Measurements from ENCODE around the gene TTN.

TTN gene

DNA sequence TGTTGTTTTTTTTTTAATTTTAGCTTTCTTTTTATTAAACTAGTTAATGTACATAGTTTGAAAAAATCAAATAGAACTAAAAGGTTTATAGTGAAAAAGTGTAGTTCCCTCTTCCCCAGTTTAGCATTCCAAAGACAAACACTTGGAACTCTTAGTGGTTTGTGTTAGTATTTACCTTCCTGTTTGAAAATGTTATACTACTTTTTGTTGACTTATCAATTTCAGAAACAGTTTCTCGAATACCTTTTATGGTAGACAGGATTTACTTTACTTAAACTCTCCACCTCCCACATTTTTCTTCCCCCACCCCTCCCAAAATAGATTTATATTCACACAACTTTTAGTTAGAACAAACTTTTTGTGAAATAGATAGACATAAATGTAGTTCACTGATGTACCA, 300.3 kb downstream of the TTN start:
- no peak for DNase-seq (ENCODE audit: low read depth)
- TF ChIP-seq, protein P1, sequence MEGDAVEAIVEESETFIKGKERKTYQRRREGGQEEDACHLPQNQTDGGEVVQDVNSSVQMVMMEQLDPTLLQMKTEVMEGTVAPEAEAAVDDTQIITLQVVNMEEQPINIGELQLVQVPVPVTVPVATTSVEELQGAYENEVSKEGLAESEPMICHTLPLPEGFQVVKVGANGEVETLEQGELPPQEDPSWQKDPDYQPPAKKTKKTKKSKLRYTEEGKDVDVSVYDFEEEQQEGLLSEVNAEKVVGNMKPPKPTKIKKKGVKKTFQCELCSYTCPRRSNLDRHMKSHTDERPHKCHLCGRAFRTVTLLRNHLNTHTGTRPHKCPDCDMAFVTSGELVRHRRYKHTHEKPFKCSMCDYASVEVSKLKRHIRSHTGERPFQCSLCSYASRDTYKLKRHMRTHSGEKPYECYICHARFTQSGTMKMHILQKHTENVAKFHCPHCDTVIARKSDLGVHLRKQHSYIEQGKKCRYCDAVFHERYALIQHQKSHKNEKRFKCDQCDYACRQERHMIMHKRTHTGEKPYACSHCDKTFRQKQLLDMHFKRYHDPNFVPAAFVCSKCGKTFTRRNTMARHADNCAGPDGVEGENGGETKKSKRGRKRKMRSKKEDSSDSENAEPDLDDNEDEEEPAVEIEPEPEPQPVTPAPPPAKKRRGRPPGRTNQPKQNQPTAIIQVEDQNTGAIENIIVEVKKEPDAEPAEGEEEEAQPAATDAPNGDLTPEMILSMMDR (IDR thresholded peaks at IDR 0.05; ENCODE audit: insufficient read depth, low read depth, low read length, missing control alignments): no peak
- H3K4me3 ChIP-seq (ENCODE audit: low read length): no peak overlapping the region

DNA sequence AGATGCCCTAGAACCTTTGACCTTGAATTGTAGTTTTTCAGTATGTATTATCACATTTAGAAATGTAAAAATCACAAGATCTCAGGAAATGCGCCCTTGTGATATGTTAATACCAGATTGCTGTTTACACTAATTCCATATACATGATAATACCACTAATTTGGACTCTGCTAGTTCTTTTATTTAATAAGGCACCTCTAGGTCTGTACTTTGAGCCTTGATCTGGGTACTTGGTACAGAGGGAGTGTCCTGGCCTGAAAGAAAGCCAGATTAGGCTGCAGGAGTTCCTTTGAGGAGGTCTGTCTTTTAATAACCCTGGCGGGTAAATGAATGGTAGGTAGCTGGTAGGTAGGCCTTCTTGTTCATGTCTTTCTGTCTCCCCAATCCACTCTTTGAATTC, 300.7 kb downstream of the TTN start:
- no peak overlapping the region for H3K4me3 ChIP-seq (ENCODE audit: low read length)
- TF ChIP-seq, protein P1 (IDR thresholded peaks at IDR 0.05; ENCODE audit: insufficient read depth, low read depth, low read length, missing control alignments): no peak
- DNase-seq (ENCODE audit: low read depth): no peak

DNA sequence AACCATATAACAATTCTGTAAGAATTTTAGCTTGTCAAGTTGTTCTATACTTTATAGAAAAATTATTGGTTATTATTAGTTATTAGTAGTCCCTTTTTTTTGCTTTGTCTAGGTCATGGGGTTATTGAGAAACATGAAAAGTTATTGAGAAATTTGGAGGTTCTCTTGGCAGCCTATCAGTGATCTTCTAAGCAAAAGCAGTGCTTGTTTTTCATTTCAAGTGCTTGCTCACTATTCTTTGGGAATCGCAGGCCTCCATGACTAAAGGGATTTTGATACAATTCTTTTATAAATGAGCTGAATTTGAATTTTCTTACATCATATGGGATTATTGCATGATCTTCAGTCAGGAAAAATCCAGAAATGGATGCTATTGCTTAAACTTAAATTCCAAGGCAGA, 301.1 kb downstream of the TTN start:
- H3K4me3 ChIP-seq (ENCODE audit: low read length): no peak overlapping the region
- TF ChIP-seq, protein P1 (IDR thresholded peaks at IDR 0.05; ENCODE audit: insufficient read depth, low read depth, low read length, missing control alignments): no peak
- DNase-seq (ENCODE audit: low read depth): no peak

DNA sequence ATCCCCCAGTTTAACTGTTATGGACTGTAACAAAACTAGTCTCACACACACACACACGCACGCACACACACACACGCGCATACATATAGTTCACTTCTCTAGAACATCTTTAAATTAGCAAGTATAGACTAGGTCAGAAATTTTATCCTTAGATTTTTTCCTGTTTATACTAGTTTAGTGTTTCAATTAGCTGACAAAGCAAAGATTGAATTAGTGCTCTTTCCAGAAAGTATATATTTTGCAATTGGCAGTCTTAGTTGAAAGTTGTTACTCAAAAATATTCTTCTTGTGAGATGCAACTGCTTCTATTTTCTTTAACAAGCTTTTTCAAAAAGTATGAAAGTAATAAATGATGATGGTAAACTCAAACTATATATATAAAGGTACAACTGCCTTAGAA, 304.5 kb downstream of the TTN start:
- DNase-seq (ENCODE audit: low read depth): no peak
- no peak overlapping the region for H3K4me3 ChIP-seq (ENCODE audit: low read length)
- TF ChIP-seq, protein P1 (IDR thresholded peaks at IDR 0.05; ENCODE audit: insufficient read depth, low read depth, low read length, missing control alignments): no peak

DNA sequence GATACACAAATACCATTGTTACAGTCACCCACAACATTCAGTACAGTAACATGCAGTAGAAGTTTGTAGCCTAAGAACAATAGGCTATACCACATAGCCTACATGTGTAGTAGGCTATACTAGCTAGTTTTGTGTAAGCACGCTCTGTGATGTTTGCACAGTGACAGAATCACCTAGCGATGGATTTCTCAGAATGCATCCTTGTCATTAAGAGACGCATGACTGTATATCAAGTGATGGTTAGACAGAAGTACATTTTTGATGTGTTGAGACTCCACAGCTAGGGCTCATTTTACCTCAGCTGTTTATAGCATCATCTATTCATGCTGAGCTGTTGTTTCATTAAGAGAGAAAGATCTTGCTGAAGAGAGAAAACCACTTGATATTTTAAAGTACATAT, 307.6 kb downstream of the TTN start:
- DNase-seq (ENCODE audit: low read depth): no peak
- no peak overlapping the region for H3K4me3 ChIP-seq (ENCODE audit: low read length)
- TF ChIP-seq, protein P1 (IDR thresholded peaks at IDR 0.05; ENCODE audit: insufficient read depth, low read depth, low read length, missing control alignments): no peak

DNA sequence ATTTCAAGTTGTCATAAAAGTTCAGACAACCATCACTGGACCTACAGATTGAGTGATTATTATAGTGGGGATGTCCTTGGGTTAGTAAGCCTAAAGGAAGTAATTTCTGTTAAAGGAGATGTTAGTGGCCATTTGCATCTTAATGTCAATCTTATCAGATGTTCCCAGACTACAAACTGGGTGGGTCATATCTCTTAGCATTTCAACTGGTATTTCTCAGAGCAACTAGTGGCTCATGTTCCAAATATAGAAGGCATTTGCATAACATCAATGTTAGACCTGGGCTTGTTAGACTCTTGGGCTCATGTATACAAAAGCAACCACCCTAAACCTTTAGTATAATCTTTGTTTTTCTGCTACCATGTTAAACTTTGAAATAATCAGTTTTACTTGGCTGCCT, 309.1 kb downstream of the TTN start:
- TF ChIP-seq, protein P1 (IDR thresholded peaks at IDR 0.05; ENCODE audit: insufficient read depth, low read depth, low read length, missing control alignments): no peak

DNA sequence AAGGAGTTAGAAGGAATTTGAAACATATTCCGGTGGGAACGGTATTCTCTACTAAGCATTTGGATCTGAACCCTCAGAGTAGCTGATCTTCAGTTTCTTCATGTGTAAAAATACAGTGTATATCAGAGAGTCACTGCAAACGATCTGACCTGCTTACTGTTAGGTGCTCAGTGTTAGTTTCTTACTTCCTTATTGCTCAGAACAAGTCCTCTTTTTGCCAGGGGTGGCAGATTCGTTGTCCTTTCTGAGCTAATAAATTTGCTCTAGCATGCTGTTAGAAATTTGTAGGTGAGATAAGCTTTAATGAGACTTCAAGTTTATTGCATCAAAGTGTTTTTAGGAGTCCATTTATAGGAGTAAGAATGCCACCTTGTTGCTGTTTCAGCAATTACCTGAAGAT, 311.2 kb downstream of the TTN start:
- TF ChIP-seq, protein P1 (IDR thresholded peaks at IDR 0.05; ENCODE audit: insufficient read depth, low read depth, low read length, missing control alignments): no peak
- DNase-seq (ENCODE audit: low read depth): no peak
- no peak overlapping the region for H3K4me3 ChIP-seq (ENCODE audit: low read length)

More for the DNA sequence above, 309.1 kb downstream of the TTN start:
- no peak for DNase-seq (ENCODE audit: low read depth)
- H3K4me3 ChIP-seq (ENCODE audit: low read length): no peak overlapping the region
